HFFc6 (cell line): ENCODE results near the gene MMP25. TPM values are rescaled to one million over a fixed set of nuclear protein-coding genes. Genes with fewer than 3 reads are reported as not detected.

Experiments used
- DNase-seq: peaks from one replicate; pipeline ENCODE4 v3.0.0-alpha.2; 2018
- H3K27ac Mint-ChIP-seq: 2 replicates; pipeline ENCODE4 v1.8.0; 2020; ENCODE audit warnings: mild to moderate bottlenecking, mixed read lengths
- H3K27me3 Mint-ChIP-seq: 2 replicates; pipeline ENCODE4 v1.8.0; 2021; ENCODE audit warnings: mild to moderate bottlenecking, moderate library complexity, mixed read lengths; ENCODE audit not compliant: insufficient read depth
- H3K36me3 Mint-ChIP-seq: 2 replicates; pipeline ENCODE4 v1.8.0; 2021; ENCODE audit warnings: low read depth, mixed read lengths
- H3K4me1 Mint-ChIP-seq: 2 replicates; pipeline ENCODE4 v1.8.0; 2020; ENCODE audit warnings: low read depth, mixed read lengths
- H3K4me3 Mint-ChIP-seq: 2 replicates; pipeline ENCODE4 v1.8.0; 2020; ENCODE audit warnings: mild to moderate bottlenecking, moderate library complexity, mixed read lengths
- H3K9me3 Mint-ChIP-seq: 2 replicates; pipeline ENCODE4 v1.8.0; 2020; ENCODE audit warnings: mild to moderate bottlenecking, mixed read lengths
- total RNA-seq, 6 experiments: library from RNA; stranded (reverse); fragmentation: NEBNext Ultra II Directional; extraction: Animal tissue kit (Norgen Biotek cat#: 25700); gene quantifications; 2 replicates in 1 of 6; 3 replicates in 5 of 6; pipeline ENCODE4 v1.2.3, GENCODE V29; 2021
- TF ChIP-seq, protein P1 (sequence below): fragments of 200-600 bp; sonication (generic); IDR thresholded peaks from 2 replicates; pipeline ENCODE4 v1.5.0; 2021; ENCODE audit warnings: antibody characterized with exemption, mild to moderate bottlenecking

Gene MMP25
- total RNA-seq, 6 experiments from 2014 or later: 0.05 to 0.17 (median 0.07) TPM; not detected in 3

DNA sequence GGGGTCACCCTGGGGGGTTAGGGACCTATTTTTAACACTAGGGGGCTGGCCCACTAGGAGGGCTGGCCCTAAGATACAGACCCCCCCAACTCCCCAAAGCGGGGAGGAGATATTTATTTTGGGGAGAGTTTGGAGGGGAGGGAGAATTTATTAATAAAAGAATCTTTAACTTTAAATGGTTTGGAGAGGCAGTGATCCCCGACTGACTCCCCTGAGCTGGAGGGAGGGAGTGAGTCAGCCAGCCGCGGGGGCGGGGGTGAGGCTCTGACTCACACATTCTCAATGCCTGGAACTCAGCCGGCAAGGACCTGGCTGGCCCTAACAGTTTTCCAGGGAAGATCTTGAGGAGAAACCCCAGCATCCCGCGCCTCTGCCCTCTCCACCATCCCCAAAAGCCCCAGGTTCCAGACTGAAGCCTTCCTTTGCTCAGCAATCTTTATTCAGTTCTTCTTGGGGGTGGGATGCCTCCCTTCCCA, 24.1 kb upstream of the MMP25 start:
- peak; percentile 95 for DNase-seq
- Mint-ChIP-seq H3K4me3 (peak overlapping the region; percentile 99), H3K4me1 (peaks cover 33% of the 10 kb centered on the region), H3K9me3 (peaks cover 11% of the 10 kb centered on the region), H3K27me3 (peaks cover 49% of the 10 kb centered on the region), H3K27ac (peak overlapping the region; percentile 98), H3K36me3 (peaks cover 45% of the 10 kb centered on the region)
- TF ChIP-seq, protein P1, sequence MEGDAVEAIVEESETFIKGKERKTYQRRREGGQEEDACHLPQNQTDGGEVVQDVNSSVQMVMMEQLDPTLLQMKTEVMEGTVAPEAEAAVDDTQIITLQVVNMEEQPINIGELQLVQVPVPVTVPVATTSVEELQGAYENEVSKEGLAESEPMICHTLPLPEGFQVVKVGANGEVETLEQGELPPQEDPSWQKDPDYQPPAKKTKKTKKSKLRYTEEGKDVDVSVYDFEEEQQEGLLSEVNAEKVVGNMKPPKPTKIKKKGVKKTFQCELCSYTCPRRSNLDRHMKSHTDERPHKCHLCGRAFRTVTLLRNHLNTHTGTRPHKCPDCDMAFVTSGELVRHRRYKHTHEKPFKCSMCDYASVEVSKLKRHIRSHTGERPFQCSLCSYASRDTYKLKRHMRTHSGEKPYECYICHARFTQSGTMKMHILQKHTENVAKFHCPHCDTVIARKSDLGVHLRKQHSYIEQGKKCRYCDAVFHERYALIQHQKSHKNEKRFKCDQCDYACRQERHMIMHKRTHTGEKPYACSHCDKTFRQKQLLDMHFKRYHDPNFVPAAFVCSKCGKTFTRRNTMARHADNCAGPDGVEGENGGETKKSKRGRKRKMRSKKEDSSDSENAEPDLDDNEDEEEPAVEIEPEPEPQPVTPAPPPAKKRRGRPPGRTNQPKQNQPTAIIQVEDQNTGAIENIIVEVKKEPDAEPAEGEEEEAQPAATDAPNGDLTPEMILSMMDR: no peak; the same call in 1 of the 2 replicates

DNA sequence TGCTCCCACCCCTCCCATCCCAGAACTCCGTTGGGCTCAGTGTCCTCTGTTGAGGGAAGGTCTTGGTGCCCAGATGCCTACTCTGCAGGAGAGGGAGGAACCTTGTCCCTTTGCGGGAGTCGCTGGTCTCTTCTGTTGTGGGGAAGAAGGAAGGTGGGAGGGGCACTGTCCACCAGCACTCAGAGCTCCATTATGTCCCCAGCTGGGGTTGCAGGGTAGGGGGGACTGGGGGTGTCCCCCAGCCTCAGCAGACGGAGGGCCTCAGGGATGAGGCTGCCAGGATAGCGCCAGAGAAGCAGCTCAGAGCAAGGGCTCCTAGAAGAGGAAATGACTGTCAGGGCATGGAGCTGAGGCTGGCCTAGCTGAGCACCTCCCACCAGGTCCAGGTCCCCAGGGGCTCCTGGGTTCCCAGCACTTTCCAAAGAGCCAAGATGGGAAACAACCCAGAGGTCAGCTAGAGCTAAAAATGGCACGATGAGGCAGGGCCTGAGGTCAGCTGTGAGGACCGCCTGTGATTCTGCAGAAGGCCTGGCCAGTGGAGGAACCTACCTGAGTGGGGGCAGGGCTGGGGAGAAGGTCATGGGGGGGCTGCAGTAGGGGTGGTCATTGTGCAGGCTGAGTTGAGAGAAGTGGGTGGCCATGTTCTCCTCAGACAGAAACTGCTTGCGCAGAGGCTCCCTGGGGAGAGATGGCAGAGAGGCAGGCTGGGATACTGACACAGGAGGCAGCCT, 23.5 kb upstream of the MMP25 start:
- H3K4me1 Mint-ChIP-seq: peaks cover 33% of the 10 kb centered on the region
- peak; percentile 17 for DNase-seq
- H3K9me3 Mint-ChIP-seq: peaks cover 11% of the 10 kb centered on the region
- H3K27ac Mint-ChIP-seq: peak overlapping the region; percentile 98
- H3K4me3 Mint-ChIP-seq: peak overlapping the region; percentile 99
- H3K36me3 Mint-ChIP-seq: peaks cover 45% of the 10 kb centered on the region
- TF ChIP-seq, protein P1: no peak
- H3K27me3 Mint-ChIP-seq: peaks cover 49% of the 10 kb centered on the region

GRCh38 chr16:3023415-3023668, 23.0 kb upstream of the MMP25 start:
- DNase-seq: peak; percentile 83
- H3K27ac Mint-ChIP-seq: peak overlapping the region; percentile 98
- peaks cover 49% of the 10 kb centered on the region for H3K27me3 Mint-ChIP-seq
- H3K36me3 Mint-ChIP-seq: peaks cover 45% of the 10 kb centered on the region
- H3K9me3 Mint-ChIP-seq: peaks cover 11% of the 10 kb centered on the region
- TF ChIP-seq, protein P1: no peak
- H3K4me3 Mint-ChIP-seq: peak overlapping the region; percentile 99
- peaks cover 33% of the 10 kb centered on the region for H3K4me1 Mint-ChIP-seq

DNA sequence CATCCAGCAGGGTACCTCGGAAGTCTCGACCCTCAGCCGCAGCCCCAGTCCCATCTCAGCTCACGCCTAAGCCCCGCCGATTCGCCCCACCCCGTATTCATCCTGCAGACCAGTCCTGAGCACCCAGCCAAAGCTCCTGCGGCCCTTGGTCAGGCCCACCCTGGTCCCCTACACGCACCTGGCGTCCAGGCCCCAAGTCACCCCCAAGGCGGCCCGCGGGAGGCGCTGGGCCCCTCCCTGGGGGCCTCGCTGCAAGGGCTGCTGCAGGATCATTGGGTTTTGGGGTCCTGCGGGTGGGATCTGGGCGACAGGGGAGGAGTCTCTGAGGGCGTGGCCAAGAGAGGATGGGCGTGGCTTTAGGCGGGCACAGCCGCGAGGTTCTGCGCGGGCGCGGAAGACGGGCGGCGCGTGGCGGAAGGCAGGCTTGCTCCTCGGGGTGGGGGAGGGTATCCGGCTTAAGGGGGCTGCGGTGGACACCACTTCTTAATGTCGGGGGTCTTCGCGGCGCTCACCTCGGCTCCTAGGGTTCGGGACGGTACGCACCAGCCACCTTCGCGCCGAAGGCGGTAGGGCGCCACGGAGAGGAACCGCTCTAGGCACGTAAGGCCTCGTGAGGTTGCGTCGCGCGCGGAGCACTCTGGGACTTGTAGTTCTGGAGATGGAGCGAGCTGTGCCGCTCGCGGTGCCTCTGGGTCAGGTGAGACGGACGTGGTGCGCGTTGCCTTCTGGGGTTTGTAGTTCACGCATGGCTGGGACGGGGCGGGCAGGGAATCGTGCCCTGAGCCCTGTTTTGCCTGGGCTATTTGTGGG, 22.5 kb upstream of the MMP25 start, which contains the start of the genes HCFC1R1 and THOC6:
Gene HCFC1R1, minus strand, starts transcription at position 274 of the 810 bp plus-strand sequence. Its CDS starts 1 bp downstream, at position 273.
Gene THOC6, plus strand, starts transcription at position 367 of the 810 bp plus-strand sequence. Its CDS starts 292 bp downstream, at position 659.
- peaks cover 11% of the 10 kb centered on the region for H3K9me3 Mint-ChIP-seq
- peaks cover 33% of the 10 kb centered on the region for H3K4me1 Mint-ChIP-seq
- peak; percentile 95 for DNase-seq
- H3K27ac Mint-ChIP-seq: peak within 1 kb of the TSS; percentile 98
- peak within 1 kb of the TSS; percentile 99 for H3K4me3 Mint-ChIP-seq
- TF ChIP-seq, protein P1: no peak
- peaks cover 50% of the 10 kb centered on the region for H3K27me3 Mint-ChIP-seq
- peaks cover 45% of the 10 kb centered on the region for H3K36me3 Mint-ChIP-seq

- no peak for DNase-seq
These were observed 21.0 kb upstream of the MMP25 start for GRCh38 chr16:3025032-3026002.

More at GRCh38 chr16:3025032-3026002, 21.0 kb upstream of the MMP25 start:
- peaks cover 58% of the 10 kb centered on the region for H3K27me3 Mint-ChIP-seq
- TF ChIP-seq, protein P1: no peak
- H3K4me1 Mint-ChIP-seq: peaks cover 33% of the 10 kb centered on the region
- peaks cover 11% of the 10 kb centered on the region for H3K9me3 Mint-ChIP-seq
- H3K4me3 Mint-ChIP-seq: peak overlapping the region; percentile 99
- peaks cover 45% of the 10 kb centered on the region for H3K36me3 Mint-ChIP-seq
- peak overlapping the region; percentile 40 for H3K27ac Mint-ChIP-seq
